MM.1S (cell line): Measurements from ENCODE around the gene STRADA.

ENCODE experiments used
- DNase-seq: peaks from one replicate; pipeline ENCODE4 v3.0.0-alpha.2; 2015
- H2AFZ ChIP-seq: fragments of 300-600 bp; sonication (generic); 2 replicates; pipeline ENCODE4 v1.6.0; 2016; ENCODE audit warnings: antibody characterized with exemption, low read length
- H3F3A ChIP-seq: fragments of 300-600 bp; sonication (generic); 2 replicates; pipeline ENCODE4 v1.6.1; 2016; ENCODE audit warnings: mild to moderate bottlenecking, antibody characterized with exemption, low read length, moderate library complexity, mixed read lengths; ENCODE audit not compliant: insufficient read depth
- H3K27ac ChIP-seq: fragments of 300-600 bp; sonication (generic); 2 replicates; pipeline ENCODE4 v1.5.1; 2016; ENCODE audit warnings: mild to moderate bottlenecking, low read length
- H3K27me3 ChIP-seq: fragments of 300-600 bp; sonication (generic); replicated peaks from 2 replicates; pipeline ENCODE4 v1.6.0; 2016; ENCODE audit warnings: low read length; ENCODE audit not compliant: insufficient read depth
- H3K36me3 ChIP-seq: fragments of 300-600 bp; sonication (generic); replicated peaks from 2 replicates; pipeline ENCODE4 v1.6.1; 2016; ENCODE audit warnings: mild to moderate bottlenecking, low read length, mixed read lengths; ENCODE audit not compliant: insufficient read depth
- H3K4me1 ChIP-seq: fragments of 300-600 bp; sonication (generic); 2 replicates; pipeline ENCODE4 v1.6.1; 2016; ENCODE audit warnings: low read length, mixed read lengths
- H3K4me2 ChIP-seq: fragments of 300-600 bp; sonication (generic); 2 replicates; pipeline ENCODE4 v1.6.0; 2016; ENCODE audit warnings: low read depth, low read length
- H3K4me3 ChIP-seq: fragments of 300-600 bp; sonication (generic); 2 replicates; pipeline ENCODE4 v1.5.1; 2016; ENCODE audit warnings: low read length, mixed read lengths
- H3K79me2 ChIP-seq: fragments of 300-600 bp; sonication (generic); 2 replicates; pipeline ENCODE4 v1.6.1; 2016; ENCODE audit warnings: mixed run types, low read length, mixed read lengths
- H3K9ac ChIP-seq: fragments of 300-600 bp; sonication (generic); 2 replicates; pipeline ENCODE4 v1.6.1; 2016; ENCODE audit warnings: low read length, mixed read lengths
- H3K9me2 ChIP-seq: fragments of 300-600 bp; sonication (generic); replicated peaks from 2 replicates; pipeline ENCODE4 v1.6.1; 2016; ENCODE audit warnings: mild to moderate bottlenecking, low read length, mixed read lengths; ENCODE audit not compliant: insufficient read depth
- H3K9me3 ChIP-seq: fragments of 300-600 bp; sonication (generic); replicated peaks from 2 replicates; pipeline ENCODE4 v1.6.1; 2016; ENCODE audit warnings: mild to moderate bottlenecking, low read length, mixed read lengths; ENCODE audit not compliant: insufficient read depth
- H4K20me1 ChIP-seq: fragments of 300-600 bp; sonication (generic); 2 replicates; pipeline ENCODE4 v1.6.1; 2016; ENCODE audit warnings: mild to moderate bottlenecking, low read length, moderate library complexity, mixed read lengths; ENCODE audit not compliant: insufficient read depth
- EZH2 ChIP-seq: fragments of 300-600 bp; sonication (generic); optimal IDR thresholded peaks from 2 replicates; pipeline ENCODE3; 2017; ENCODE audit warnings: low read depth, mild to moderate bottlenecking, antibody characterized with exemption, low read length, mixed read lengths
- EZH2phosphoT487 ChIP-seq: fragments of 300-600 bp; sonication (generic); IDR thresholded peaks from 2 replicates; pipeline ENCODE4 v1.6.1; 2018; ENCODE audit warnings: antibody characterized with exemption, low read length
- TF ChIP-seq, protein P1 (sequence below): fragments of 300-600 bp; sonication (generic); IDR thresholded peaks from 2 replicates; pipeline ENCODE4 v1.5.1; 2016; ENCODE audit warnings: antibody characterized with exemption, low read length, mixed read lengths

STRADA gene

DNA sequence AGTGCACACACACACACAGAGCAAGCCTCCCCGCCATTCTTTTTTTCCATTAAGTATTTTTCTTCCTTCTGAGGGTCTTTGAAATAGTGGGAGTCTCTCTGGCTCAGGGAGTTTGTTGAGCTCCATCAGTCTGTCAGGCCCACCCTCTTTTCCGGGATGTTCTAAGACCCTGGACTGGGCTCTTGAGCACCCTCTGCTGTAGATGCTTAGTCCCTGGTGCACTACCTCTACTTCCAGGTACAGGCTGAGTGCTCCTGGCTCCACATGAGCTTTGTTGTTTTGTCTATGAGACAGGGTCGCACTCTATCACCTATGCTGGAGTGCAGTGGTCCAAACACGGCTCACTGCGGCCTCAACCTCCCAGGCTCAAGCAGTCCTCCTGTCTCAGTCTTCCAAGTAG lies 62.4 kb downstream of the STRADA start:
- no peaks in the 10 kb centered on the region for H3K36me3 ChIP-seq
- no peak overlapping the region for H3K4me2 ChIP-seq
- H3K9me3 ChIP-seq: no peaks in the 10 kb centered on the region
- H2AFZ ChIP-seq: no peak overlapping the region
- H3K4me1 ChIP-seq: no peaks in the 10 kb centered on the region
- H3K9ac ChIP-seq: no peak overlapping the region
- no peak overlapping the region for H3K4me3 ChIP-seq
- TF ChIP-seq EZH2phosphoT487 (no peak), EZH2 (no peak)
- TF ChIP-seq, protein P1, sequence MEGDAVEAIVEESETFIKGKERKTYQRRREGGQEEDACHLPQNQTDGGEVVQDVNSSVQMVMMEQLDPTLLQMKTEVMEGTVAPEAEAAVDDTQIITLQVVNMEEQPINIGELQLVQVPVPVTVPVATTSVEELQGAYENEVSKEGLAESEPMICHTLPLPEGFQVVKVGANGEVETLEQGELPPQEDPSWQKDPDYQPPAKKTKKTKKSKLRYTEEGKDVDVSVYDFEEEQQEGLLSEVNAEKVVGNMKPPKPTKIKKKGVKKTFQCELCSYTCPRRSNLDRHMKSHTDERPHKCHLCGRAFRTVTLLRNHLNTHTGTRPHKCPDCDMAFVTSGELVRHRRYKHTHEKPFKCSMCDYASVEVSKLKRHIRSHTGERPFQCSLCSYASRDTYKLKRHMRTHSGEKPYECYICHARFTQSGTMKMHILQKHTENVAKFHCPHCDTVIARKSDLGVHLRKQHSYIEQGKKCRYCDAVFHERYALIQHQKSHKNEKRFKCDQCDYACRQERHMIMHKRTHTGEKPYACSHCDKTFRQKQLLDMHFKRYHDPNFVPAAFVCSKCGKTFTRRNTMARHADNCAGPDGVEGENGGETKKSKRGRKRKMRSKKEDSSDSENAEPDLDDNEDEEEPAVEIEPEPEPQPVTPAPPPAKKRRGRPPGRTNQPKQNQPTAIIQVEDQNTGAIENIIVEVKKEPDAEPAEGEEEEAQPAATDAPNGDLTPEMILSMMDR: no peak
- H3K27ac ChIP-seq: no peak overlapping the region
- no peaks in the 10 kb centered on the region for H3K79me2 ChIP-seq
- no peaks in the 10 kb centered on the region for H3K9me2 ChIP-seq
- no peaks in the 10 kb centered on the region for H4K20me1 ChIP-seq
- no peak for DNase-seq
- H3F3A ChIP-seq: no peaks in the 10 kb centered on the region
- no peaks in the 10 kb centered on the region for H3K27me3 ChIP-seq

DNA sequence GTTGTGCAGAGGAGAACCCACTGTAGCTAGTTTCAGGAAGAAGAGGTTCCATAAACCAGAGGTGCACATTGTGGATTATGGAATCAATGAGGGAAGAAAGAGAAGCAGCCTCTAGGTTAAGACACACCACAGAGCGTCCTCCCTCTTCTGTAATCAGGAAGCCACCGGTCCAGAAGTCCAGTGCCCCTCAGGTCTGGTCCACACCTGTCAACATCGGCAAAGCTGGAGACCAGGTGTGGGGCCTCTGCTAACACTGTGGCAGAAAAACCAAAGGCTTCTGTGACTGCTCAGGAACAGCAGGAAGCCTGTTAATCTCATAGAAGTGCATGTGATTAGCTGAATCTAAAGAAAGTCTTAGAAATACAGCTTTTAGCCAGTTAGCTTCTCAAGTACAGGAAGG lies 65.0 kb downstream of the STRADA start:
- TF ChIP-seq, protein P1: no peak
- TF ChIP-seq EZH2 (no peak), EZH2phosphoT487 (no peak)
- Histone ChIP-seq H3K79me2 (no peaks in the 10 kb centered on the region), H3K27ac (no peak overlapping the region), H3F3A (no peaks in the 10 kb centered on the region), H3K9me3 (no peaks in the 10 kb centered on the region), H2AFZ (no peak overlapping the region), H3K4me3 (no peak overlapping the region), H3K27me3 (no peaks in the 10 kb centered on the region), H4K20me1 (no peaks in the 10 kb centered on the region), H3K36me3 (no peaks in the 10 kb centered on the region), H3K9ac (no peak overlapping the region), H3K4me2 (no peak overlapping the region), H3K9me2 (no peaks in the 10 kb centered on the region), H3K4me1 (no peaks in the 10 kb centered on the region)
- DNase-seq: no peak

DNA sequence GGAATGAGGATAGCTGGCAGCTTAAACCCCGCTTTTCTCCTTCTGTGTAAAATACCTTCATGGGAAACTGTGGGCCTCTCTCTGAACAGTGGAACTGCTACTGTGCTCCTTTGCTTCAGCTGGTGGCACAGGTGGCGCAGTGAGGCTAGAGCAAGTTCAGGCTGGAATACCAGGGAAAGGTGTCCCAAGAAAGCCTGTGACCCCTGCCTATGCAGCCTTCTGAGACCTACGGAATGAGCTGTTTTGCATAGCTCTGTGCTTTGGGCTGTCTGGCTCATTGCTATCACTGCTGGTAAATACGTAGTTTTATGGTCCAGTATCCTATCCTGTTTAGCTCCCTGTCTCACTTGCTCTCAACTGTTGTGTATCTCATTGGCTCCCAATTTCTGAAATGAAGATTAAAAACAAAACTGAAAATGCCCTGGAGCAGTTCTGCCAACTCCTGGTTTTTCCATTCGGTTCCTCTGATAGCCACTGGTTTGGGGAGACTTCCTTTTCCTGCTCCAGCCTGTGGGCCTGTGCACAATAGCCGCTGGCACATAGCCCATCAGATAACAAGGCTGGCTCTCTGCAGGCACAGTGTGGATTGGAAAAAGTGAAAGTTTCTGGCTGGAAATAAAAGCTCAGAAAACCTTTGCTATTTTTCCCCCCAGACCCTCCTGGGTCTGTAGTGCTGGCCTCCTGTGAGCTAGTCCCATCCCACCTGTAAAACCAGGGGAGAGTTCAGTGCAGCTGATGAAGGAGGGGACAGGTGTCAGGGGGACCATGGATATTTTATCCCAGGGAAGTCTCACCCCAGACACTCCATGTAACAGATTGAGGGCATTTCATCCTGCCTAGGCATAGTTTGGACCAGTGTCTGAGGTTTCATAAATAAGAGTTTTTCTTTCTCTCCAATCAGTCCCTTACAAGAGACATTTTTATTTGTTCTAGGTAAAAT lies 65.7 kb downstream of the STRADA start:
- H3F3A ChIP-seq: no peaks in the 10 kb centered on the region
- no peaks in the 10 kb centered on the region for H3K9me3 ChIP-seq
- H3K4me1 ChIP-seq: no peaks in the 10 kb centered on the region
- no peaks in the 10 kb centered on the region for H3K79me2 ChIP-seq
- TF ChIP-seq, protein P1: no peak
- TF ChIP-seq EZH2: no peak
- TF ChIP-seq EZH2phosphoT487: no peak
- no peaks in the 10 kb centered on the region for H3K36me3 ChIP-seq
- H2AFZ ChIP-seq: no peak overlapping the region
- no peak overlapping the region for H3K9ac ChIP-seq
- no peak overlapping the region for H3K4me3 ChIP-seq
- H4K20me1 ChIP-seq: no peaks in the 10 kb centered on the region
- H3K9me2 ChIP-seq: no peaks in the 10 kb centered on the region
- H3K4me2 ChIP-seq: no peak overlapping the region
- no peak for DNase-seq
- no peak overlapping the region for H3K27ac ChIP-seq
- H3K27me3 ChIP-seq: no peaks in the 10 kb centered on the region
